HG02884 (cell line): Measurements from ENCODE around the gene ETDA.
"Not testable (repeated sequence)": the region's sequence is repeated elsewhere in the genome, so short reads cannot be mapped to it uniquely, and the experiment has no call there.

ENCODE experiments used
- ATAC-seq: cut with Tn5 transposase; IDR thresholded peaks from one replicate; pipeline ENCODE4 v1.9.1; 2021; ENCODE audit warnings: mild to moderate bottlenecking, moderate library complexity; ENCODE audit not compliant: unreplicated experiment

The ETDA gene

GRCh38 chrX:135252011-135252518 lies at the start of gene ETDA:
TSS of gene ETDA (plus strand) at chrX:135252061. CDS start at chrX:135253277, 1,216 bp downstream.
- ATAC-seq, result not testable (repeated sequence)

DNA sequence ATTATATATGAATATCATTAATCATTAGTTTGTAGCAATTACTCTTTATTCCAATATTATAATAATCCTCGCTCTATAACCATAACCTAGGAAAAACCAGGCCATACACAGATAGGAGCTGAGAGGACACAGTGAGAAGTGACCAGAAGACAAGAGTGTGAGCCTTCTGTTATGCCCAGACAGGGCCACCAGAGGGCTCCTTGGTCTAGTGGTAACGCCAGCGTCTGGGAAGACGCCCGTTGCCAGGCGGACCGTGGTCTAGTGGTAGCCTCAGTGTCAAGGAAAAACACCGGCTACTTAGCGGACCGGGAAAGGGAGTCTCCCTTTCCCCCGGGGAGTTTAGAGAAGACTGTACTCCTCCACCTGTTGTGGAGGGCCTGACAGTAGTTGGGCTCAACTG lies 45.4 kb upstream of the ETDA start:
- not testable (repeated sequence) for ATAC-seq

GRCh38 chrX:135213200-135213844 lies 38.5 kb upstream of the ETDA start:
- ATAC-seq, result no peak

DNA sequence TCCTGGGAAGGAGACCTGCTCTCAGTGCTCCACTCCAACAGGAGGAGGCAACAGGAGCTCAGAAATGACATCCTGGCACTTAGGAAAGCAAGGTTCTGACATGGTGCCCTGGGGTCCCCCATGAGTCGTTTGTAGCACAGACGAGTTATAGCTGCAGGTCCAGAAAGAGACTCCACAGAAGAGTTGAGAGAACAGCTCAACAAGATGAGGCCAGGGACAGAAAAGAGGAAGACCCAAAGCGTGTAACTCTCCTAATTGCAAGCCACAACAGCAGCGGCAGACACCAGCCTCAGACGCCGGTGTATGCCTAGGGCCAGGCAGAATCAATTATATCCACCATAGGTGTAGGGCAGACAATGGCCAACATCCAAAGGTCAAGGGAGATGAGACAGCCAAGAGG lies 5.9 kb upstream of the ETDA start:
- not testable (repeated sequence) for ATAC-seq

DNA sequence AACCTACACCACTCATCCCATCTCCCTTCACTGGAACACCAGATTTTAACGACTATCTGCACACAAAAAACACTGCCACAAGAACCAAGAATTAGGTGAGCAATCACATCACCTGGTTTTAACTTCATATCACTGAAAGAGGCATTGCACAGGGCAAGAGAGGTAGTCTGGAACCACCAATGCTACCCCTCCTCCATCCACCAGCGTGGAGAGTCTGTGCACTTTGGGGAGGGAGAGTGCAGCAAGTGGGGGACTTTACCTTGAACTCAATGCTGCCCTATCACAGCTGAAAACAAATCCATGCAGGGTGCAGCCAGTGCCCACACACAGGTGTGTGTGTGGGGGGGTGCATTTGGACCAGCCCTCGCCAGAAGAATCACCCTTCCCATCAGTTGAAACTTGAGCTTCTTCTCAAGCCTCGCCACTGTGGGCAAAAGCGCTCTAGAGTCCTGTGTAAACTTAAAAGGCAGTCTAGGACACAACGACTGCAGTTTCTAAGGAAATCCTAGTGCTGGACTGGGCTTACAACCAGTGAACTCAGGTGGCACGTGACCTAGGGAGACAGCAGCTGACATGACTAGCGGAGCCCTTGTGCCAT lies 4.3 kb downstream of the ETDA start:
- not testable (repeated sequence) for ATAC-seq

- ATAC-seq, result no peak
Measured at GRCh38 chrX:135256923-135257322, 5.1 kb downstream of the ETDA start.

DNA sequence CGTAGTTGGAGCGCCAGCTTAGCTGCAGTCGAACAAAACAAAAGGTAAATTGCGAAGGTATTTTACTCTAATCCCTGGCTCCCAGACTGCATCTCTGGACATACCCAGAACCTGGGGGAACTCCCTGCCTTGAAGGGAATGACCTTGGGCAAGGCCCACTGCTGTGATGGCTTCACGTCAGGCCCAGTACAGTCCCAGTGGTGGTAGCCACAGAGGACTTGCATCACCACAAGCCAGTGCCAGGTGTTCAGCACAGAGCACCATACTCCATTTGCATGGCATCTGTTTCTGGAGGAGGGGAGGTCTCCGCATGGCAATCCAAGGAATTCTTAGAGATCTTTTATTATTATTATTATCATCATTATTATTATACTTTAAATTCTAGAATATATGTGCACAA lies 5.6 kb downstream of the ETDA start:
- no peak for ATAC-seq

DNA sequence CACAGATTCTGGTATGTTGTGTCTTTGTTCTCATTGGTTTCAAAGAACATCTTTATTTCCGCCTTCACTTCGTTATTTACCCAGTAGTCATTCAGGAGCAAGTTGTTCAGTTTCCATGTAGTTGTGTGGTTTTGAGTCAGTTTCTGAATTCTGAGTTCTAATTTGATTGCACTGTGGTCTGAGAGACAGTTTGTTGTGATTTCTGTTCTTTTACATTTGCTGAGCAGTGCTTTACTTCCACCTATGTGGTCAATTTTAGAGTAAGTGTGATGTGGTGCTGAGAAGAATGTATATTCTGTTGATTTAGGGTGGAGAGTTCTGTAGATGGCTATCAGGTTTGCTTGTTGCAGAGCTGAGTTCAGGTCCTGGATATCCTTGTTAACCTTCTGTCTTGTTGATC lies 9.1 kb downstream of the ETDA start:
- ATAC-seq, result not testable (repeated sequence)

GRCh38 chrX:135263376-135263775 lies 11.5 kb downstream of the ETDA start:
- not testable (repeated sequence) for ATAC-seq

GRCh38 chrX:135264206-135264605 lies 12.3 kb downstream of the ETDA start:
- no peak for ATAC-seq

DNA sequence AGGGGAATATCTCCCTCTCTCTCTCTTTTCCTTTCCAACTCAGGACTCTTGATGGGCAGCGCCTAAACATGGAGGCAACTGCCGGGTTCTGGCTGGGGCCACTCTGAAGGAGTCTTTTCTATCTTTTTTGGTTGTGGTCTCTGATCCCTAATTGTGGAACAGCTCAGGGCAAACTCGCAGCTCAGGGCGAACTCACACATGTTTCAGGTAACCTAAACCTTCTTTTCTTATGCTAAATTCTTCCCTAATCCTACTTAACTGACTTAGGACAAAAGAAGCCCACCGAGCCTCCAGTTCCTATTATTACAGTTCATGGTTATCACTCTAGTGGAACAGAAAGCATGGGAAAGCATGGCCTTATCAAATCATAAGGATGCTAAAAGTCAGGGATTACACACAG lies 21.3 kb downstream of the ETDA start:
- ATAC-seq, result no peak

DNA sequence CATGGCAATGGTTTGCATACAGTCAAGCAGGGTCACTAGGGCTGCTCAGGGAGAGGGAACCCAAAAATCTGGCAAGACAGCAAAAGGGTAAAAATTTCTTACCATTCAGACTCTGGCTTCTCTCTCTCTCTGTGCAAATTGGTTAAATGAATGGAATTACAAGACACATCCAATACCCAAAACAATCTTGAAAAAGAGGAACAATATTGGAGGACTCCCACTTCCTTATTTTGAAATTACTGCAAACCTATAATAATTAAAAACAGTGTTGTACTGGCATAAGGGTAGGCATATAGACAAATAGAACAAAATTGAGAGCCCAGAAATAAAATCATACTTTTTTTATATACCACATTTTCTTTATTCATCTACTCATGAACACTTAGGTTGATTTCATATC lies 24.1 kb downstream of the ETDA start:
- no peak for ATAC-seq

DNA sequence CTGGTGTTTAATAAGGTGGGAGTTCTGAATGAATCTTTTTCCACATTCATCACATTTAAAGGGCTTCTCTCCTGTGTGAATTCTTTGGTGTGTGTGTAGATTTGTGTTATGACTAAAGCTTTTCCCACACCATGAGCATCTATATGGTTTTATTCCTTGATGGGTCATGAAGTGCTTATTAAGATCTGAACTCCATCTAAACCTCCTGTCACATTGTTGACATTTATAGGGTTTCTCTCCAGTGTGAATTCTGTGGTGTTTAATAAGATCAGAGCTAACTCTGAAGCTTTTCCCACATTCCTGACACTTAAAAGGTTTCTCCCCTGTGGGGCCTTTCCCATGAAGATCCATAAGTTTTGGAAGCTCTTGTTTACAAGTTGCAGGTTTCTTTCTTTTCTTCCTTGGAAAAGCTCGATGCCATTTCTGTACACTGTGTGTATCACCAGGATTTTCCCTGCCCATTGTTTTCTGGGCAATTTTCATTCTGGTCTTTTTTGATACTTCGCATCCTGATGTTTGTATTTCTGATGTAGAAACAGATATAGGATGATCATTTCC lies 35.5 kb downstream of the ETDA start:
- no peak for ATAC-seq

- peak; percentile 98 for ATAC-seq
Measured at GRCh38 chrX:135295238-135295943, 43.5 kb downstream of the ETDA start.

DNA sequence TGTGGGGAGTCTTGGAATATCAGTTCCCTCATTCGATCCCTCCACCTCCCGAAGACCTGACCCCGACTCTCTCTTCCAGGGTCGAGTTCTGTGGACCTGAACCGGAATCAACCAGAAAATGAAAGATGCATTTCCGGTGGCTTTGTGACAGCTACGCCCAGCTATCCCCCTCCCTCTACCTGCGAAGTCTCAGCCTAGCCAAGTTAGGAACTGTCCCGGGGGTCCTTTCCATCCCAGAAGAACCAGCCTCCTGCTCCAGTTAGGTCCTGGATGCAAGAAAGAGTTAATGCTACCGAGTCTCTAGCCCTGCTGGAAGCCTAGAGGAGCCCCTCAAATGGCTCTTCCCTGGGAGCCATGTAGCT lies 44.1 kb downstream of the ETDA start:
- peak; percentile 56 for ATAC-seq

GRCh38 chrX:135302269-135302873 lies 50.5 kb downstream of the ETDA start:
- no peak for ATAC-seq
